ENCODE data around the gene ATP5PO.

The ATP5PO gene

GRCh38 chr21:33954395-33954794 is 38.8 kb upstream of the ATP5PO start:
- no peaks in the 10 kb centered on the region for H3K9me2 ChIP-seq (replicated peaks; ENCODE audit: control insufficient read depth, low read length)
- peaks cover 25% of the 10 kb centered on the region for H3K4me1 ChIP-seq (ENCODE audit: control insufficient read depth, low read length)
- no peaks in the 10 kb centered on the region for H3K79me2 ChIP-seq (ENCODE audit: control insufficient read depth, low read length)
- no peak for TF ChIP-seq CTCF (IDR thresholded peaks at IDR 0.05; ENCODE audit: low read depth, low read length, poor library complexity, severe bottlenecking)
- no peak for TF ChIP-seq EZH2phosphoT487 (IDR thresholded peaks at IDR 0.05; ENCODE audit: borderline replicate concordance, low read length)
- no peaks in the 10 kb centered on the region for H3K27me3 ChIP-seq (ENCODE audit: control insufficient read depth, low read length)
- H3F3A ChIP-seq (ENCODE audit: control insufficient read depth, insufficient read depth), result no peaks in the 10 kb centered on the region
- no peaks in the 10 kb centered on the region for H4K20me1 ChIP-seq (ENCODE audit: control insufficient read depth, insufficient read depth, low read depth, low read length)
- no peaks in the 10 kb centered on the region for H3K36me3 ChIP-seq (ENCODE audit: control insufficient read depth, low read length)
- no peak overlapping the region for H3K4me2 ChIP-seq (ENCODE audit: low read length)
- H3K27ac ChIP-seq (ENCODE audit: low read depth, low read length), result no peak overlapping the region
- no peak overlapping the region for H3K4me3 ChIP-seq (ENCODE audit: low read length)
- no peaks in the 10 kb centered on the region for H3K9me3 ChIP-seq (ENCODE audit: control insufficient read depth, insufficient read depth, low read length)

GRCh38 chr21:33951276-33952178 is 35.9 kb upstream of the ATP5PO start:
- Histone ChIP-seq H3K36me3 (ENCODE audit: control insufficient read depth, low read length) (0 out of 2 replicates have a peak, but pooled peaks cover 4% of the 10 kb centered on the region), H3K9me3 (ENCODE audit: control insufficient read depth, insufficient read depth, low read length) (no peaks in the 10 kb centered on the region), H3F3A (ENCODE audit: control insufficient read depth, insufficient read depth) (no peaks in the 10 kb centered on the region), H3K27ac (ENCODE audit: low read depth, low read length) (no peak overlapping the region), H3K79me2 (ENCODE audit: control insufficient read depth, low read length) (no peaks in the 10 kb centered on the region), H3K4me3 (ENCODE audit: low read length) (no peak overlapping the region), H3K4me1 (ENCODE audit: control insufficient read depth, low read length) (peaks cover 54% of the 10 kb centered on the region), H3K9me2 (replicated peaks; ENCODE audit: control insufficient read depth, low read length) (no peaks in the 10 kb centered on the region), H3K4me2 (ENCODE audit: low read length) (no peak overlapping the region), H3K27me3 (ENCODE audit: control insufficient read depth, low read length) (no peaks in the 10 kb centered on the region), H4K20me1 (ENCODE audit: control insufficient read depth, insufficient read depth, low read depth, low read length) (no peaks in the 10 kb centered on the region)
- TF ChIP-seq CTCF (IDR thresholded peaks at IDR 0.05; ENCODE audit: low read depth, low read length, poor library complexity, severe bottlenecking) (no peak), EZH2phosphoT487 (IDR thresholded peaks at IDR 0.05; ENCODE audit: borderline replicate concordance, low read length) (no peak)

- Histone ChIP-seq H3K4me1 (ENCODE audit: control insufficient read depth, low read length) (peaks cover 59% of the 10 kb centered on the region), H3K79me2 (ENCODE audit: control insufficient read depth, low read length) (no peaks in the 10 kb centered on the region), H3K9me3 (ENCODE audit: control insufficient read depth, insufficient read depth, low read length) (no peaks in the 10 kb centered on the region), H3K36me3 (ENCODE audit: control insufficient read depth, low read length) (0 out of 2 replicates have a peak, but pooled peaks cover 4% of the 10 kb centered on the region), H3K27me3 (ENCODE audit: control insufficient read depth, low read length) (no peaks in the 10 kb centered on the region), H4K20me1 (ENCODE audit: control insufficient read depth, insufficient read depth, low read depth, low read length) (no peaks in the 10 kb centered on the region), H3F3A (ENCODE audit: control insufficient read depth, insufficient read depth) (no peaks in the 10 kb centered on the region), H3K4me2 (ENCODE audit: low read length) (no peak overlapping the region), H3K4me3 (ENCODE audit: low read length) (no peak overlapping the region), H3K27ac (ENCODE audit: low read depth, low read length) (no peak overlapping the region), H3K9me2 (replicated peaks; ENCODE audit: control insufficient read depth, low read length) (no peaks in the 10 kb centered on the region)
- no peak for TF ChIP-seq CTCF (IDR thresholded peaks at IDR 0.05; ENCODE audit: low read depth, low read length, poor library complexity, severe bottlenecking)
Observed at GRCh38 chr21:33950431-33951079, 35.0 kb upstream of the ATP5PO start.

All from DOHH2 (cell line).